WTC11 (cell line): ENCODE measurements around the gene ALKBH2.

Source experiments
- CTCF ChIP-seq: fragments of 200-600 bp; IDR thresholded peaks from 2 replicates; pipeline ENCODE4 v1.8.0; 2022; ENCODE audit warnings: antibody characterized with exemption
- ELF4 ChIP-seq: sonication (generic); formaldehyde crosslinking; IDR thresholded peaks from 2 replicates; pipeline ENCODE4 v1.8.1; 2022; ENCODE audit warnings: low read depth, mild to moderate bottlenecking, moderate library complexity, missing genetic modification reagents
- FOXJ3 ChIP-seq: sonication (generic); formaldehyde crosslinking; IDR thresholded peaks from 2 replicates; pipeline ENCODE4 v1.9.0; 2021; ENCODE audit warnings: missing genetic modification reagents, mild to moderate bottlenecking, borderline replicate concordance
- GABPB1 ChIP-seq: sonication (generic); formaldehyde crosslinking; IDR thresholded peaks from 2 replicates; pipeline ENCODE4 v1.8.1; 2023; ENCODE audit warnings: mild to moderate bottlenecking, missing genetic modification reagents
- NR2C2 ChIP-seq: sonication (generic); formaldehyde crosslinking; IDR thresholded peaks from 2 replicates; pipeline ENCODE4 v1.8.0; 2022; ENCODE audit warnings: mild to moderate bottlenecking, missing genetic modification reagents
- SMAD4 ChIP-seq: sonication (generic); formaldehyde crosslinking; IDR thresholded peaks from 2 replicates; pipeline ENCODE4 v1.8.0; 2022; ENCODE audit warnings: mild to moderate bottlenecking, missing genetic modification reagents
- SP1 ChIP-seq: sonication (generic); formaldehyde crosslinking; conservative IDR thresholded peaks from 2 replicates; pipeline ENCODE4 v1.8.1; 2022; ENCODE audit warnings: missing genetic modification reagents
- TCF7 ChIP-seq: sonication (generic); formaldehyde crosslinking; IDR thresholded peaks from 2 replicates; pipeline ENCODE4 v1.8.0; 2022; ENCODE audit warnings: mild to moderate bottlenecking, low read depth, missing genetic modification reagents, moderate library complexity
- ZNF512 ChIP-seq: sonication (generic); formaldehyde crosslinking; IDR thresholded peaks from 2 replicates; pipeline ENCODE4 v1.8.1; 2022; ENCODE audit warnings: missing genetic modification reagents, borderline replicate concordance

GRCh38 chr12:109058773-109059172, 34.5 kb downstream of the ALKBH2 start:
- TF ChIP-seq SP1 (CRISPR knock-in tag) = no peak
- no peak for TF ChIP-seq ELF4
- TF ChIP-seq CTCF = no peak
- no peak for TF ChIP-seq SMAD4 (CRISPR knock-in tag)
- no peak for TF ChIP-seq TCF7
- TF ChIP-seq ZNF512 (CRISPR knock-in tag) = no peak
- no peak for TF ChIP-seq GABPB1 (CRISPR knock-in tag)
- TF ChIP-seq NR2C2 (CRISPR knock-in tag) = no peak
- no peak for TF ChIP-seq FOXJ3 (CRISPR knock-in tag)
